ENCODE results near the gene BORCS8.

The BORCS8 gene

DNA sequence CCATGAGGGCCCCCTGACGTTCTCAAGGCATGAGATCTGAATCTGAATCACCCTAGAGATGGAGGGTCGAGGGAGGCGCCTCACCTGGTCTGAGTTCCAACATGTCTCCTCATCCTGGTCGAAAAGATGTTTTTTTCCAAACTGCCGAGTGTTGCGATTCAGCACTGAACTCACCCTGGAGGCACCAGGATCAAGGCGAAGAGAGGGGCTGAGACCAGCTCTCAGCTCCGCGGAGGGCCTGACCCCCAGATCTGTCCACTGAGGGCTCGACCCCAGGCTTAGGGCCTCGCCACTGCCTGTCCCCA, 10.7 kb upstream of the BORCS8 start:
- H3K27ac ChIP-seq (ENCODE audit: low read depth, low read length): peak overlapping the region; percentile 57
- peak overlapping the region; percentile 94 for H3K4me3 ChIP-seq (ENCODE audit: low read length)
- H3K27me3 ChIP-seq (ENCODE audit: insufficient read depth, low read length): peaks cover 35% of the 10 kb centered on the region
- peaks cover 26% of the 10 kb centered on the region for H3K36me3 ChIP-seq (ENCODE audit: insufficient read depth, low read length)
- WGBS: 27% methylated on average over 11 of the region's 11 CpGs
- no peaks in the 10 kb centered on the region for H3K9me3 ChIP-seq (ENCODE audit: insufficient read depth, low read depth, low read length)
- H3K9ac ChIP-seq (ENCODE audit: low read depth, low read length): peak overlapping the region; percentile 89
- H3K4me1 ChIP-seq (ENCODE audit: insufficient read depth, low read length): no peaks in the 10 kb centered on the region

- Histone ChIP-seq H3K36me3 (ENCODE audit: insufficient read depth, low read length) (peaks cover 29% of the 10 kb centered on the region), H3K9me3 (ENCODE audit: insufficient read depth, low read depth, low read length) (no peaks in the 10 kb centered on the region), H3K9ac (ENCODE audit: low read depth, low read length) (peak overlapping the region; percentile 89), H3K27ac (ENCODE audit: low read depth, low read length) (no peak overlapping the region), H3K4me3 (ENCODE audit: low read length) (peak overlapping the region; percentile 94), H3K27me3 (ENCODE audit: insufficient read depth, low read length) (peaks cover 28% of the 10 kb centered on the region), H3K4me1 (ENCODE audit: insufficient read depth, low read length) (no peaks in the 10 kb centered on the region)
- WGBS: 90% methylated on average over 19 of the region's 19 CpGs
Measured at GRCh38 chr19:19201697-19202630, 10.0 kb upstream of the BORCS8 start.

GRCh38 chr19:19193926-19194325, 2.0 kb upstream of the BORCS8 start:
- no peak overlapping the region for H3K9ac ChIP-seq (ENCODE audit: low read depth, low read length)
- H3K4me3 ChIP-seq (ENCODE audit: low read length): no peak overlapping the region
- H3K9me3 ChIP-seq (ENCODE audit: insufficient read depth, low read depth, low read length): no peaks in the 10 kb centered on the region
- no peaks in the 10 kb centered on the region for H3K27me3 ChIP-seq (ENCODE audit: insufficient read depth, low read length)
- WGBS: 91% methylated on average over 5 of the region's 5 CpGs
- H3K27ac ChIP-seq (ENCODE audit: low read depth, low read length): no peak overlapping the region
- H3K36me3 ChIP-seq (ENCODE audit: insufficient read depth, low read length): peaks cover 26% of the 10 kb centered on the region
- H3K4me1 ChIP-seq (ENCODE audit: insufficient read depth, low read length): no peaks in the 10 kb centered on the region

DNA sequence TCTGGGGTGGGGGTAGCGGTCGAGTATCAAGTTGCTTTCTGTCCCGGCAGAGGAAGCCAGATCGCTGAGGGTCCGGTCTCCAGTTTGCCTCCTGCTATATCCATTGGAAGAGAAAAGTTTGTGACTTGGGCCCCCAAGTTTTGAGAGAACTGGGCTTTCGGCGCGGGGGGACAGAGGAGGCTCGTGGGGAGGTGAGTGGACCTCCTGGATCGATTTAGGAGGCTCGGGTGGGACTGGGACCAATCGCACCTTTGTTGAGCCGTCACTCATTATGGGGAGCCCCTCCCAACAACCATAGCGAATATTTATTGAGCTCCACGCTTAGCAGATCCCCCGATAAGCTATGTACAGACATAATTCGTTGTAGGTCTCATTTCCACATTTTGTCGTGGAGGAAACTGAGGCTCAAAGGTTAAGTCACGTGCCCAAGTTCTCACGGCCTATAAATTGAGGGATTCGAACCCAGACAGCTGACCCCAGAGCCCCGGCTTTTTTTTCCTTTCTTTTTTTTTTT, 1.0 kb upstream of the BORCS8 start:
- H3K9me3 ChIP-seq (ENCODE audit: insufficient read depth, low read depth, low read length): no peaks in the 10 kb centered on the region
- H3K27me3 ChIP-seq (ENCODE audit: insufficient read depth, low read length): no peaks in the 10 kb centered on the region
- no peaks in the 10 kb centered on the region for H3K4me1 ChIP-seq (ENCODE audit: insufficient read depth, low read length)
- peak overlapping the region; percentile 82 for H3K9ac ChIP-seq (ENCODE audit: low read depth, low read length)
- peak overlapping the region; percentile 85 for H3K4me3 ChIP-seq (ENCODE audit: low read length)
- H3K36me3 ChIP-seq (ENCODE audit: insufficient read depth, low read length): peaks cover 17% of the 10 kb centered on the region
- peak overlapping the region; percentile 58 for H3K27ac ChIP-seq (ENCODE audit: low read depth, low read length)
- 9% methylated on average over 22 of the region's 22 CpGs for WGBS

DNA sequence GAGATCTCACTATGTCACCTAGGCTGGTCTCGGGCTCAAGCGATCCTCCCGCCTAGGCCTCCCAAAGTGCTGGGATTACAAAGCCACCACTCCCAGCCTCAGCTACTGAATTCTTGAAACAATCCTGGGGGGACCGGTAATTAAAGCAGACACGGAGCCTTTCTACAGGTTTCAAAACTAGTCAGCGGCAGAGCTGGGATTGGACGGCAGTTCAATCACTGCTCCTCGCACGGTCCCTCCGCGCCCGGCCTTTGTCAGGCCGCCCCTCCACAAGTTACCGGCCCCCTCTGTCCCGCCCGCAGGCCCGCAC, 229 bp downstream of the BORCS8 start:
- Histone ChIP-seq H3K9ac (ENCODE audit: low read depth, low read length) (peak overlapping the region; percentile 88), H3K36me3 (ENCODE audit: insufficient read depth, low read length) (peaks cover 11% of the 10 kb centered on the region; the same call in 1 of the 2 replicates)
- WGBS: under 1% methylated on average over 17 of the region's 17 CpGs

GRCh38 chr19:19186742-19187141, 5.2 kb downstream of the BORCS8 start:
- Histone ChIP-seq H3K27me3 (ENCODE audit: insufficient read depth, low read length) (no peaks in the 10 kb centered on the region), H3K9me3 (ENCODE audit: insufficient read depth, low read depth, low read length) (no peaks in the 10 kb centered on the region), H3K4me1 (ENCODE audit: insufficient read depth, low read length) (no peaks in the 10 kb centered on the region), H3K36me3 (ENCODE audit: insufficient read depth, low read length) (peaks cover 9% of the 10 kb centered on the region), H3K9ac (ENCODE audit: low read depth, low read length) (no peak overlapping the region), H3K4me3 (ENCODE audit: low read length) (no peak overlapping the region), H3K27ac (ENCODE audit: low read depth, low read length) (no peak overlapping the region)
- WGBS: 96% methylated on average over 14 of the region's 14 CpGs

More for the DNA sequence above, 229 bp downstream of the BORCS8 start:
- no peaks in the 10 kb centered on the region for H3K4me1 ChIP-seq (ENCODE audit: insufficient read depth, low read length)
- no peaks in the 10 kb centered on the region for H3K27me3 ChIP-seq (ENCODE audit: insufficient read depth, low read length)
- peak overlapping the region; percentile 85 for H3K4me3 ChIP-seq (ENCODE audit: low read length)
- no peaks in the 10 kb centered on the region for H3K9me3 ChIP-seq (ENCODE audit: insufficient read depth, low read depth, low read length)
- peak overlapping the region; percentile 96 for H3K27ac ChIP-seq (ENCODE audit: low read depth, low read length)

GRCh38 chr19:19185853-19186740, 5.9 kb downstream of the BORCS8 start:
- H3K4me1 ChIP-seq (ENCODE audit: insufficient read depth, low read length): no peaks in the 10 kb centered on the region
- no peak overlapping the region for H3K27ac ChIP-seq (ENCODE audit: low read depth, low read length)
- 55% methylated on average over 9 of the region's 9 CpGs for WGBS
- no peaks in the 10 kb centered on the region for H3K9me3 ChIP-seq (ENCODE audit: insufficient read depth, low read depth, low read length)
- H3K27me3 ChIP-seq (ENCODE audit: insufficient read depth, low read length): no peaks in the 10 kb centered on the region
- no peak overlapping the region for H3K4me3 ChIP-seq (ENCODE audit: low read length)
- H3K36me3 ChIP-seq (ENCODE audit: insufficient read depth, low read length): peaks cover 10% of the 10 kb centered on the region
- H3K9ac ChIP-seq (ENCODE audit: low read depth, low read length): no peak overlapping the region

GRCh38 chr19:19181488-19181998, 10.4 kb downstream of the BORCS8 start:
- Histone ChIP-seq H3K27ac (ENCODE audit: low read depth, low read length) (no peak overlapping the region), H3K9ac (ENCODE audit: low read depth, low read length) (no peak overlapping the region), H3K9me3 (ENCODE audit: insufficient read depth, low read depth, low read length) (no peaks in the 10 kb centered on the region), H3K36me3 (ENCODE audit: insufficient read depth, low read length) (peaks cover 10% of the 10 kb centered on the region), H3K27me3 (ENCODE audit: insufficient read depth, low read length) (no peaks in the 10 kb centered on the region), H3K4me3 (ENCODE audit: low read length) (no peak overlapping the region), H3K4me1 (ENCODE audit: insufficient read depth, low read length) (no peaks in the 10 kb centered on the region)
- WGBS: 95% methylated on average over 9 of the region's 9 CpGs

DNA sequence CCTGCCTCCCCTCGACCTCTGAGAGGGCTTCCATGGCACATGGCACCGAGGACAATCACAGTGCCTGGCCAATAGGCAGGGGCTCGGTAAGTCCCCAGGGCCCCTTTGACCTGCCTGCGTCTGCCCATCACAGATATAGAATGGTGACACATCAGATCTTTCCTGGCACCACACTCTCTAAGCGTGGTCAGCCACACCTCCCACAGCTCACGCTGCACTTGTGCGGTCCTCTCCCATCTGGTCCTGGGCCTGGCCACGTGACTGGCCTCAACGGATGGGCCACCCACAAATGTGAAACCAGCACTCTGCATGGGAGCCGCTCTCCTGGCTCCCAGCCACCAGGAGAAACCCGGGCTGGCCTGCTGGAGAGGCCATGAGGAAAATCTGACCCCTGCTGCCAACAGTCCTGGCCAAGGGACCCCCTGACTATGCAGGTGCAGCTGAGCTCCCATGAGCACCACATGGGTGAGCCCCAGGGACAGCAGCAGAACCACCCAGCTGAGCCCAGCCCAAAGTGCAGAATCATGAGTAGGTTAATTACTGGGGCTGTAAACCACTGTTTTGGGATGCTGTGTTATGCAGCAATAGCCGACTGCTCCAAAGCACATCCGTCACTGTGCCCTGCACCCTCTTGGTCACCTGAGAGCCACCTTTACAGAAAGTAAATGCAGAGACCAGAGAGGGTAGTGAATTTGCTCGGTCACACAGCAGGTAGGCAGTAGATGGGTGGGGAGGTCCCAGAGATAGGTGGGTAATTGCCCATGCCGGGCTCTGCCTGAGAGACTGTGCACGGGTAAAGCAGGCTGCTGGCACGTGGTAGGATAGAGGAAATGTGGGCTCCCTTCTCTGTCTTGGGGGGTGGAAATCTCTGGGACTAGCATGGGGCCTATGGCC, 12.2 kb downstream of the BORCS8 start:
- 92% methylated on average over 17 of the region's 17 CpGs for WGBS
- Histone ChIP-seq H3K27ac (ENCODE audit: low read depth, low read length) (no peak overlapping the region), H3K9ac (ENCODE audit: low read depth, low read length) (no peak overlapping the region; the same call in 1 of the 2 replicates), H3K4me3 (ENCODE audit: low read length) (no peak overlapping the region), H3K27me3 (ENCODE audit: insufficient read depth, low read length) (no peaks in the 10 kb centered on the region), H3K4me1 (ENCODE audit: insufficient read depth, low read length) (no peaks in the 10 kb centered on the region), H3K9me3 (ENCODE audit: insufficient read depth, low read depth, low read length) (no peaks in the 10 kb centered on the region), H3K36me3 (ENCODE audit: insufficient read depth, low read length) (peaks cover 10% of the 10 kb centered on the region)

DNA sequence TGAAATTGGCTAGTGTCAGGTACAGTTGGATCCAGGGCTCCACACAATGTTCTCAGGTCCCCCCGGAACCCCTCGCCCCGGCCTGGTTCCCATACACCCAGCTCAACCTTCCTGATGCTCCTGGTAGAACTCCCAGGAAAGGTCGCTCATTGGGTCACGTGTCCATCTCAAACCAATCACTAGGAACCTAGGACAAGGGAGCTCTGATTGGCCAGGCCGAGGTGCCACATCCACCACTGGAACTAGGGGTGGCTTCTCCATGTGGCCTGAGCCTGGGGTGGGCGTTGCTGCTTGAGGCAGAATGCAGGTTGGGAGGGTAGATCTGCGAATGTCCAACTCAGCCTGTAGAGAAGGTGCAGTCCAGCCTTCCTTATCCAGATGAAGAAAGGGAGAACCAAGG, 15.0 kb downstream of the BORCS8 start:
- H3K36me3 ChIP-seq (ENCODE audit: insufficient read depth, low read length): peaks cover 3% of the 10 kb centered on the region
- WGBS: 87% methylated on average over 8 of the region's 8 CpGs
- H3K9ac ChIP-seq (ENCODE audit: low read depth, low read length): no peak overlapping the region

More for the DNA sequence above, 15.0 kb downstream of the BORCS8 start:
- H3K27ac ChIP-seq (ENCODE audit: low read depth, low read length): no peak overlapping the region
- H3K27me3 ChIP-seq (ENCODE audit: insufficient read depth, low read length): no peaks in the 10 kb centered on the region
- no peaks in the 10 kb centered on the region; the same call in 1 of the 2 replicates for H3K4me1 ChIP-seq (ENCODE audit: insufficient read depth, low read length)
- no peaks in the 10 kb centered on the region for H3K9me3 ChIP-seq (ENCODE audit: insufficient read depth, low read depth, low read length)
- H3K4me3 ChIP-seq (ENCODE audit: low read length): no peak overlapping the region

Measured in HUES64 (cell line).